K562 (cell line): ENCODE results near the gene ERC2. TPM values are rescaled to one million over a fixed set of nuclear protein-coding genes. Genes with fewer than 3 reads are reported as not detected.

Experiments used
- ATAC-seq: fragments of 200-7000 bp; cut with Tn5 transposase; 3 replicates; pipeline ENCODE4 v1.9.1; 2020; ENCODE audit warnings: moderate library complexity
- BruUV-seq: library from RNA; stranded (reverse); fragments of 400-500 nt; replicated peaks from 2 replicates; lab custom pipeline; 2021; lab: Mats Ljungman, UMichigan
- CTCF ChIA-PET: fragments of 300-600 bp; formaldehyde crosslinking; extraction: SDS; loops from one replicate; lab custom pipeline; 2021; ENCODE audit warnings: low intra/inter-chr PET ratio; lab: Yijun Ruan, JAX
- POLR2A ChIA-PET: fragments of 300-600, 350-650 bp; sonication (Branson Sonifier 250); formaldehyde crosslinking; extraction: SDS; loops from one replicate; lab custom pipeline; 2021; ENCODE audit warnings: antibody characterized with exemption, inconsistent platforms; lab: Yijun Ruan, JAX
- DNase-seq, 4 experiments: peaks; one replicate each; pipeline versions ENCODE4 v3.0.0 to v3.0.0-alpha.2; 2011 to 2018; ENCODE audit warnings: low spot score in 3 of 4, mixed read lengths in 3 of 4; ENCODE audit errors: extremely low read depth in 1 of 4
- FAIRE-seq: peaks from 2 replicates; lab custom pipeline; 2011; peaks lifted over from hg19 to GRCh38; lab: Jason Lieb, UNC
- H2AFZ ChIP-seq: 2 replicates; pipeline ENCODE4 v1.6.0; 2011; ENCODE audit warnings: low read depth, low read length, control low read depth, inconsistent platforms
- H3K27ac ChIP-seq: fragments of 200-600 bp; 3 replicates; pipeline ENCODE4 v1.8.0; 2011; ENCODE audit warnings: low read depth, mild to moderate bottlenecking, control low read depth, inconsistent platforms, low read length, moderate library complexity, mixed read lengths; ENCODE audit errors: extremely low read depth
- H3K27me3 ChIP-seq, 2 experiments: fragments of 300-600 bp in 1 of 2; 2 replicates in 1 of 2; 3 replicates in 1 of 2; pipeline versions ENCODE4 v1.6.0 to v1.8.0; 2011; ENCODE audit warnings: inconsistent platforms in 2 of 2, low read length in 2 of 2, mild to moderate bottlenecking in 1 of 2, mixed read lengths in 1 of 2, moderate library complexity in 1 of 2; ENCODE audit not compliant: control insufficient read depth in 2 of 2, insufficient read depth in 2 of 2
- H3K36me3 ChIP-seq: fragments of 300-600 bp; 3 replicates; pipeline ENCODE4 v1.8.0; 2011; ENCODE audit warnings: mild to moderate bottlenecking, low read length, inconsistent platforms; ENCODE audit not compliant: control insufficient read depth, insufficient read depth
- H3K4me1 ChIP-seq, 2 experiments: fragments of 200-600 bp in 1 of 2; replicated peaks in 1 of 2; 2 replicates in 1 of 2; 3 replicates in 1 of 2; pipeline versions ENCODE4 v1.5.1 to v1.8.0; 2011; ENCODE audit warnings: inconsistent platforms in 2 of 2, low read length in 2 of 2, mild to moderate bottlenecking in 1 of 2, mixed read lengths in 1 of 2, moderate library complexity in 1 of 2; ENCODE audit not compliant: control insufficient read depth in 2 of 2, insufficient read depth in 2 of 2
- H3K4me2 ChIP-seq: 2 replicates; pipeline ENCODE4 v1.6.1; 2011; ENCODE audit warnings: low read length, control low read depth, inconsistent platforms, mixed read lengths; ENCODE audit not compliant: insufficient read depth
- H3K4me3 ChIP-seq: fragments of 200-600 bp; sonication (generic), shearing (Covaris generic); 2 replicates; pipeline ENCODE4 v1.5.1; 2016; ENCODE audit warnings: control low read depth, inconsistent platforms
- H3K79me2 ChIP-seq: fragments of 200-600 bp; 3 replicates; pipeline ENCODE4 v1.8.0; 2011; ENCODE audit warnings: low read length, inconsistent platforms; ENCODE audit not compliant: control insufficient read depth, insufficient read depth
- H3K9ac ChIP-seq, 2 experiments: 2 replicates each; pipeline versions ENCODE4 v1.6.0 to v1.6.1; 2011; ENCODE audit warnings: low read depth in 2 of 2, low read length in 2 of 2, control low read depth in 1 of 2, inconsistent platforms in 1 of 2, mild to moderate bottlenecking in 1 of 2, mixed read lengths in 1 of 2; ENCODE audit not compliant: insufficient read depth in 1 of 2
- H3K9me1 ChIP-seq: one replicate; pipeline ENCODE4 v1.6.0; 2011; ENCODE audit warnings: inconsistent platforms, mild to moderate bottlenecking, low read length, moderate library complexity; ENCODE audit not compliant: control insufficient read depth, insufficient read depth
- H3K9me3 ChIP-seq: replicated peaks from 2 replicates; pipeline ENCODE4 v1.5.1; 2011; ENCODE audit warnings: low read depth, low read length, inconsistent platforms; ENCODE audit not compliant: control insufficient read depth, insufficient read depth
- H4K20me1 ChIP-seq: replicated peaks from 2 replicates; pipeline ENCODE4 v1.6.1; 2011; ENCODE audit warnings: low read length, inconsistent platforms, mixed read lengths; ENCODE audit not compliant: control insufficient read depth, insufficient read depth
- BCOR ChIP-seq: fragments of 450-650 bp; IDR thresholded peaks from 2 replicates; pipeline ENCODE4 v1.6.1; 2016
- HMG20A ChIP-seq: fragments of 450-650 bp; formaldehyde crosslinking; conservative IDR thresholded peaks from 2 replicates; pipeline ENCODE4 v1.4.0; 2020; ENCODE audit warnings: mild to moderate bottlenecking, mixed read lengths
- KLF16 ChIP-seq: IDR thresholded peaks from 2 replicates; pipeline ENCODE4 v1.6.1; 2016; ENCODE audit warnings: antibody characterized with exemption
- NEUROD1 ChIP-seq: fragments of 150-350 bp; IDR thresholded peaks from 2 replicates; pipeline ENCODE4 v1.6.1; 2014; ENCODE audit warnings: borderline replicate concordance, low read length, low read depth; ENCODE audit not compliant: partially characterized antibody
- PHF20 ChIP-seq: fragments of 450-650 bp; IDR thresholded peaks from 2 replicates; pipeline ENCODE4 v1.6.1; 2018; ENCODE audit not compliant: partially characterized antibody
- PRDM10 ChIP-seq: fragments of 450-650 bp; IDR thresholded peaks from 2 replicates; pipeline ENCODE4 v1.6.1; 2018; ENCODE audit not compliant: partially characterized antibody
- RBM14 ChIP-seq: fragments of 200-400 bp; formaldehyde crosslinking; IDR thresholded peaks from 2 replicates; pipeline ENCODE4 v1.6.1; 2018; ENCODE audit warnings: low read depth, mild to moderate bottlenecking, low read length, moderate library complexity, borderline replicate concordance; ENCODE audit not compliant: insufficient read depth
- SMAD4 ChIP-seq: fragments of 250-450 bp; sonication (Bioruptor Pico); conservative IDR thresholded peaks from 2 replicates; pipeline ENCODE4 v1.8.0; 2021; ENCODE audit warnings: inconsistent platforms, mild to moderate bottlenecking, moderate library complexity
- STAT5A ChIP-seq: IDR thresholded peaks from 2 replicates; pipeline ENCODE4 v1.6.1; 2012; ENCODE audit warnings: low read length, inconsistent platforms, borderline replicate concordance
- ZFP30 ChIP-seq: fragments of 250-450 bp; sonication (Bioruptor Pico); IDR thresholded peaks from 2 replicates; pipeline ENCODE4 v1.8.0; 2022; ENCODE audit warnings: moderate library complexity, mild to moderate bottlenecking, inconsistent platforms, borderline replicate concordance
- ZNF23 ChIP-seq: fragments of 250-450 bp; sonication (Bioruptor Pico); IDR thresholded peaks from 2 replicates; pipeline ENCODE4 v1.4.0; 2020; ENCODE audit warnings: mild to moderate bottlenecking
- ZNF408 ChIP-seq: fragments of 250-450 bp; sonication (Bioruptor Pico); IDR thresholded peaks from 2 replicates; pipeline ENCODE4 v1.4.0; 2020; ENCODE audit warnings: low read depth, mild to moderate bottlenecking, moderate library complexity
- ZNF766 ChIP-seq: fragments of 200-800 bp; sonication (Bioruptor generic); conservative IDR thresholded peaks from 2 replicates; pipeline ENCODE4 v1.6.1; 2016; ENCODE audit warnings: missing genetic modification characterization, missing compliant biosample characterization
- WGBS: fragments of 100-300 bp; shearing (Covaris generic); methylation state at CpG from one replicate; pipeline ENCODE4 v1.1.6; 2016; ENCODE audit warnings: low coverage, mixed read lengths; ENCODE audit not compliant: insufficient coverage; ENCODE audit errors: missing lambda C conversion rate; 5-methylcytosine and 5-hydroxymethylcytosine counted together
- in situ Hi-C: fragments of 300-500 bp; cut with MboI; formaldehyde crosslinking; loops from 4 replicates; pipeline ENCODE4 v1.15.0; 2018; ENCODE audit warnings: inconsistent platforms, mixed read lengths
- intact Hi-C: fragments of 100-400 bp; cut with micrococcal nuclease; formaldehyde crosslinking; loops from 2 replicates; pipeline ENCODE4 v1.14.2; 2022
- polyA plus RNA-seq, 8 experiments: library from polyadenylated mRNA; depleted of rRNA in 4 of 8; stranded (reverse) in 5 of 8; unstranded in 3 of 8; fragments of >200 nt; fragmentation: Nextera tagmentation in 2 of 8; fragmentation: Illumina TruSeq in 1 of 8; extraction: Ambion mirVana in 2 of 8; extraction: Trizol in 1 of 8; gene quantifications; 2 replicates each; pipeline versions ENCODE4 v1.2.1 to v1.2.3, GENCODE V29; 2011 to 2014; ENCODE audit warnings: inconsistent platforms in 1 of 8, missing spikeins in 1 of 8
- total RNA-seq, 7 experiments: library from RNA; depleted of rRNA in 6 of 7; stranded (reverse); fragments of >200 nt in 6 of 7; fragmentation: Illumina TruSeq in 2 of 7; extraction: Trizol in 2 of 7; gene quantifications; 2 replicates each; pipeline versions ENCODE4 v1.2.1 to v1.2.3, GENCODE V29; 2011 to 2021; ENCODE audit warnings: low replicate concordance in 1 of 7
- TF ChIP-seq, protein P1 (sequence below): fragments of 450-650 bp; IDR thresholded peaks from 2 replicates; pipeline ENCODE4 v1.6.1; 2016; ENCODE audit warnings: antibody characterized with exemption
- TF ChIP-seq, protein P2 (sequence below), 2 experiments: IDR thresholded peaks; 2 replicates each; pipeline ENCODE4 v1.6.1; 2012; ENCODE audit warnings: improper control_type of control experiment in 2 of 2, low read depth in 2 of 2, low read length in 2 of 2, borderline replicate concordance in 1 of 2

Gene ERC2
- total and polyA plus RNA-seq, 9 of the 15 experiments (the other 6 are each of a cell fraction or from before 2014, with no cell fraction given) = 0.04 to 0.18 (median 0.07) TPM; not detected in 2

GRCh38 chr3:55597641-55598040 lies 870.6 kb downstream of the ERC2 start:
- CTCF ChIA-PET = no interaction called here
- H3K4me1 ChIP-seq = no peaks in the 10 kb centered on the region
- intact Hi-C loops = no loop called here
- POLR2A ChIA-PET = interaction anchor here (0.6 kb wide), 1 partner anchor 20 kb away, joined by 3 read pairs; no protein-coding TSS in a partner anchor
- no peak overlapping the region for H3K4me2 ChIP-seq
- 4% methylated on average over 4 of the region's 4 CpGs for WGBS
- no peak overlapping the region for H2AFZ ChIP-seq
- H3K9me3 ChIP-seq = no peaks in the 10 kb centered on the region
- no peak overlapping the region for H3K27ac ChIP-seq
- BruUV-seq = no TSS peak
- no peak for FAIRE-seq
- no peak for ATAC-seq
- no peak overlapping the region for H3K4me3 ChIP-seq
- H3K27me3 ChIP-seq = no peaks in the 10 kb centered on the region; a peak in 1 of 5 replicates
- no peak for DNase-seq
- in situ Hi-C loops = no loop called here
- H3K9me1 ChIP-seq = no peaks in the 10 kb centered on the region
- H3K36me3 ChIP-seq = no peaks in the 10 kb centered on the region
- no peaks in the 10 kb centered on the region for H3K79me2 ChIP-seq
- H3K9ac ChIP-seq = no peak overlapping the region
- no peaks in the 10 kb centered on the region for H4K20me1 ChIP-seq
- no peak for TF ChIP-seq ZNF408 (CRISPR knock-in tag)
- TF ChIP-seq PRDM10 = no peak
- no peak for TF ChIP-seq ZFP30 (CRISPR knock-in tag)
- no peak for TF ChIP-seq SMAD4 (CRISPR knock-in tag)
- no peak for TF ChIP-seq BCOR
- TF ChIP-seq RBM14 = no peak
- no peak for TF ChIP-seq ZNF766 (CRISPR knock-in tag)
- no peak for TF ChIP-seq STAT5A
- TF ChIP-seq PHF20 = no peak
- no peak for TF ChIP-seq ZNF23 (CRISPR knock-in tag)
- TF ChIP-seq, protein P1, sequence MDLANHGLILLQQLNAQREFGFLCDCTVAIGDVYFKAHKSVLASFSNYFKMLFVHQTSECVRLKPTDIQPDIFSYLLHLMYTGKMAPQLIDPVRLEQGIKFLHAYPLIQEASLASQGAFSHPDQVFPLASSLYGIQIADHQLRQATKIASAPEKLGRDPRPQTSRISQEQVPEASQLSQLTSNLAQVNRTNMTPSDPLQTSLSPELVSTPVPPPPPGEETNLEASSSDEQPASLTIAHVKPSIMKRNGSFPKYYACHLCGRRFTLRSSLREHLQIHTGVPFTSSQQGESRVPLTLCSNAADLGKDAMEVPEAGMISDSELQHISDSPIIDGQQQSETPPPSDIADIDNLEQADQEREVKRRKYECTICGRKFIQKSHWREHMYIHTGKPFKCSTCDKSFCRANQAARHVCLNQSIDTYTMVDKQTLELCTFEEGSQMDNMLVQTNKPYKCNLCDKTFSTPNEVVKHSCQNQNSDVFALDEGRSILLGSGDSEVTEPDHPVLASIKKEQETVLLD = no peak
- no peak for TF ChIP-seq KLF16
- TF ChIP-seq HMG20A (CRISPR knock-in tag) = no peak
- TF ChIP-seq, protein P2, sequence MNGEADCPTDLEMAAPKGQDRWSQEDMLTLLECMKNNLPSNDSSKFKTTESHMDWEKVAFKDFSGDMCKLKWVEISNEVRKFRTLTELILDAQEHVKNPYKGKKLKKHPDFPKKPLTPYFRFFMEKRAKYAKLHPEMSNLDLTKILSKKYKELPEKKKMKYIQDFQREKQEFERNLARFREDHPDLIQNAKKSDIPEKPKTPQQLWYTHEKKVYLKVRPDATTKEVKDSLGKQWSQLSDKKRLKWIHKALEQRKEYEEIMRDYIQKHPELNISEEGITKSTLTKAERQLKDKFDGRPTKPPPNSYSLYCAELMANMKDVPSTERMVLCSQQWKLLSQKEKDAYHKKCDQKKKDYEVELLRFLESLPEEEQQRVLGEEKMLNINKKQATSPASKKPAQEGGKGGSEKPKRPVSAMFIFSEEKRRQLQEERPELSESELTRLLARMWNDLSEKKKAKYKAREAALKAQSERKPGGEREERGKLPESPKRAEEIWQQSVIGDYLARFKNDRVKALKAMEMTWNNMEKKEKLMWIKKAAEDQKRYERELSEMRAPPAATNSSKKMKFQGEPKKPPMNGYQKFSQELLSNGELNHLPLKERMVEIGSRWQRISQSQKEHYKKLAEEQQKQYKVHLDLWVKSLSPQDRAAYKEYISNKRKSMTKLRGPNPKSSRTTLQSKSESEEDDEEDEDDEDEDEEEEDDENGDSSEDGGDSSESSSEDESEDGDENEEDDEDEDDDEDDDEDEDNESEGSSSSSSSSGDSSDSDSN (IDR thresholded peaks at IDR 0.05; ENCODE audit: borderline replicate concordance in 1 of 2, low read depth in 2 of 2, low read length in 2 of 2) = no peak
- TF ChIP-seq NEUROD1 = no peak
